Measurements from ENCODE around the gene HSPB1.
"Not testable (repeated sequence)": the region's sequence is repeated elsewhere in the genome, so short reads cannot be mapped to it uniquely, and the experiment has no call there.

Gene HSPB1

GRCh38 chr7:76309341-76310101 lies 7.0 kb downstream of the HSPB1 start:
- H3K36me3 ChIP-seq (replicated peaks; ENCODE audit: low read depth, low read length); H3K27me3 ChIP-seq (ENCODE audit: low read depth, low read length); H3K79me2 ChIP-seq (ENCODE audit: low read length); H3K9ac ChIP-seq (ENCODE audit: low read length); H3K4me3 ChIP-seq (ENCODE audit: low read length); H3K4me2 ChIP-seq (ENCODE audit: low read length); H3K27ac ChIP-seq (ENCODE audit: low read length); H3K9me3 ChIP-seq (ENCODE audit: insufficient read depth, low read length); H2AFZ ChIP-seq (ENCODE audit: low read depth, low read length); H3K4me1 ChIP-seq (ENCODE audit: low read length); H4K20me1 ChIP-seq (ENCODE audit: insufficient read depth, low read length): not testable (repeated sequence)

GRCh38 chr7:76310102-76310957 lies 7.9 kb downstream of the HSPB1 start:
- no peak for TF ChIP-seq CTCF (IDR thresholded peaks at IDR 0.05; ENCODE audit: low read depth, low read length)
- TF ChIP-seq EZH2phosphoT487 (IDR thresholded peaks at IDR 0.05; ENCODE audit: low read depth) = no peak
- H3K4me2 ChIP-seq (ENCODE audit: low read length) = no peak overlapping the region
- no peak overlapping the region for H3K9ac ChIP-seq (ENCODE audit: low read length)
- no peaks in the 10 kb centered on the region for H3K36me3 ChIP-seq (replicated peaks; ENCODE audit: low read depth, low read length)
- 0 out of 2 replicates have a peak, but pooled peaks cover 3% of the 10 kb centered on the region for H3K27me3 ChIP-seq (ENCODE audit: low read depth, low read length)
- H2AFZ ChIP-seq (ENCODE audit: low read depth, low read length) = no peak overlapping the region
- H3K79me2 ChIP-seq (ENCODE audit: low read length) = no peaks in the 10 kb centered on the region
- H3K9me3 ChIP-seq (ENCODE audit: insufficient read depth, low read length) = no peaks in the 10 kb centered on the region
- H3K4me1 ChIP-seq (ENCODE audit: low read length) = no peaks in the 10 kb centered on the region
- no peak overlapping the region for H3K27ac ChIP-seq (ENCODE audit: low read length)
- no peaks in the 10 kb centered on the region for H4K20me1 ChIP-seq (ENCODE audit: insufficient read depth, low read length)
- H3K4me3 ChIP-seq (ENCODE audit: low read length) = no peak overlapping the region

- H3K36me3 ChIP-seq (replicated peaks; ENCODE audit: low read depth, low read length); H3K27ac ChIP-seq (ENCODE audit: low read length); H3K4me3 ChIP-seq (ENCODE audit: low read length); H3K4me1 ChIP-seq (ENCODE audit: low read length); H3K27me3 ChIP-seq (ENCODE audit: low read depth, low read length); H3K9ac ChIP-seq (ENCODE audit: low read length); H3K4me2 ChIP-seq (ENCODE audit: low read length); H4K20me1 ChIP-seq (ENCODE audit: insufficient read depth, low read length); H2AFZ ChIP-seq (ENCODE audit: low read depth, low read length); H3K9me3 ChIP-seq (ENCODE audit: insufficient read depth, low read length); H3K79me2 ChIP-seq (ENCODE audit: low read length): not testable (repeated sequence)
These were observed 9.4 kb downstream of the HSPB1 start for GRCh38 chr7:76311838-76312237.

- Histone ChIP-seq H3K4me1 (ENCODE audit: low read length) (peaks cover 10% of the 10 kb centered on the region), H3K9me3 (ENCODE audit: insufficient read depth, low read length) (no peaks in the 10 kb centered on the region), H3K4me3 (ENCODE audit: low read length) (peak overlapping the region; percentile 43), H3K4me2 (ENCODE audit: low read length) (peak overlapping the region; percentile 50), H3K79me2 (ENCODE audit: low read length) (no peaks in the 10 kb centered on the region), H2AFZ (ENCODE audit: low read depth, low read length) (peak overlapping the region; percentile 65), H3K27me3 (ENCODE audit: low read depth, low read length) (0 out of 2 replicates have a peak, but pooled peaks cover 3% of the 10 kb centered on the region), H4K20me1 (ENCODE audit: insufficient read depth, low read length) (no peaks in the 10 kb centered on the region), H3K36me3 (replicated peaks; ENCODE audit: low read depth, low read length) (no peaks in the 10 kb centered on the region), H3K9ac (ENCODE audit: low read length) (no peak overlapping the region), H3K27ac (ENCODE audit: low read length) (no peak overlapping the region)
- peak; percentile 99 for TF ChIP-seq CTCF (IDR thresholded peaks at IDR 0.05; ENCODE audit: low read depth, low read length)
- TF ChIP-seq EZH2phosphoT487 (IDR thresholded peaks at IDR 0.05; ENCODE audit: low read depth) = no peak
These were observed 11.7 kb downstream of the HSPB1 start for GRCh38 chr7:76314042-76314721.

- not testable (repeated sequence) for H2AFZ ChIP-seq (ENCODE audit: low read depth, low read length); H3K9me3 ChIP-seq (ENCODE audit: insufficient read depth, low read length); H3K4me3 ChIP-seq (ENCODE audit: low read length); H3K9ac ChIP-seq (ENCODE audit: low read length); H3K27ac ChIP-seq (ENCODE audit: low read length); H3K27me3 ChIP-seq (ENCODE audit: low read depth, low read length); H3K79me2 ChIP-seq (ENCODE audit: low read length); H3K36me3 ChIP-seq (replicated peaks; ENCODE audit: low read depth, low read length); H3K4me2 ChIP-seq (ENCODE audit: low read length); H4K20me1 ChIP-seq (ENCODE audit: insufficient read depth, low read length)
- peaks cover 12% of the 10 kb centered on the region for H3K4me1 ChIP-seq (ENCODE audit: low read length)
These were observed 12.3 kb downstream of the HSPB1 start for GRCh38 chr7:76314740-76315139.
